IPS-20b (cell line): ENCODE results near the gene AP5Z1.

Source experiments
- H3K27ac ChIP-seq: one replicate; pipeline ENCODE4 v1.5.1; 2013; ENCODE audit warnings: low read length
- H3K27me3 ChIP-seq: 2 replicates; pipeline ENCODE4 v1.6.1; 2013; ENCODE audit warnings: mild to moderate bottlenecking, low read length, inconsistent platforms; ENCODE audit not compliant: insufficient read depth
- H3K36me3 ChIP-seq: 2 replicates; pipeline ENCODE4 v1.6.1; 2013; ENCODE audit warnings: low read depth, mild to moderate bottlenecking, inconsistent platforms, low read length, moderate library complexity; ENCODE audit not compliant: insufficient read depth
- H3K4me1 ChIP-seq: 2 replicates; pipeline ENCODE4 v1.6.1; 2013; ENCODE audit warnings: mild to moderate bottlenecking, control low read depth, inconsistent platforms, low read length, moderate library complexity; ENCODE audit not compliant: insufficient read depth
- H3K4me3 ChIP-seq: 2 replicates; pipeline ENCODE4 v1.5.1; 2013; ENCODE audit warnings: mild to moderate bottlenecking, low read length, inconsistent platforms
- H3K9ac ChIP-seq: 2 replicates; pipeline ENCODE4 v1.6.1; 2013; ENCODE audit warnings: low read depth, mild to moderate bottlenecking, inconsistent platforms, low read length, moderate library complexity
- H3K9me3 ChIP-seq: 2 replicates; pipeline ENCODE4 v1.6.1; 2013; ENCODE audit warnings: mild to moderate bottlenecking, low read depth, low read length, inconsistent platforms; ENCODE audit not compliant: insufficient read depth

AP5Z1 gene

GRCh38 chr7:4775250-4775847, at the start of gene AP5Z1:
TSS of gene AP5Z1 (plus strand) at chr7:4775623. CDS start at chr7:4775716, 93 bp downstream.
- peak within 1 kb of the TSS; percentile 86 for H3K9ac ChIP-seq
- H3K4me3 ChIP-seq = peak within 1 kb of the TSS; percentile 83
- H3K36me3 ChIP-seq = no peaks in the 10 kb centered on the region
- no peaks in the 10 kb centered on the region for H3K27me3 ChIP-seq
- H3K4me1 ChIP-seq = no peaks in the 10 kb centered on the region
- H3K27ac ChIP-seq = peak within 1 kb of the TSS; percentile 79
- H3K9me3 ChIP-seq = no peaks in the 10 kb centered on the region

DNA sequence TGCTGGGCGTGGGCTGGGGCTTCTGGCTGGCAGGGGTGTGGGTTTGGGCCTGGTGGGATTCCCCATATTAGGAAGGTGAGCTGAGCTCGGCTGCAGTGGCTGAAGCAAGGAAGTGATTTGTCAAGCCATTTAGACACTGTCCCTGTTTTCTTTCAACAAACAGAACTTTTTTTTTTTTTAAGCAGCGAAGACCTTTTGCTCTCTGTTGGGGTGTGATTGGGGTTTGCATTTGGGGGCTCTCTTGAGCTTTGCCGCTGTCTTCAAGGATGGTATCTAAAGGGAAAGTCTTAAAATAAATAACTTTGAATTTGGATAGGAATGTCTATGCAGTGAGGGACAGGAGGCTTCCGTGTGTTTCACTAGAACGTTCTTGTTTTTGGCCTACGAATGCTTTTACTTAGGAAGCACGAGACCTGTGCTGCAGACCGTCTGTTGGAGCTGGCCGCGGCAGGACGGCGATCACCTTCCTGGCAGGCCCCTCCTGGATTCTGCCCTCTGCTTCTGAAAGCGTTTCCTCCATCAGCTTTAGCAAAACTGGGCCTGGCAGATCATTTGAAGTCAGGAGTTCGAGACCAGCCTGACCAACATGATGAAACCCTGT, 49.5 kb upstream of the AP5Z1 start:
- no peaks in the 10 kb centered on the region for H3K9me3 ChIP-seq
- H3K4me1 ChIP-seq = no peaks in the 10 kb centered on the region
- peak overlapping the region; percentile 37; the same call in 1 of the 2 replicates for H3K9ac ChIP-seq
- no peaks in the 10 kb centered on the region for H3K27me3 ChIP-seq
- H3K36me3 ChIP-seq = no peaks in the 10 kb centered on the region
- H3K4me3 ChIP-seq = no peak overlapping the region
- no peak overlapping the region for H3K27ac ChIP-seq

- H3K36me3 ChIP-seq = no peaks in the 10 kb centered on the region
Measured at GRCh38 chr7:4726566-4726965, 48.9 kb upstream of the AP5Z1 start.

DNA sequence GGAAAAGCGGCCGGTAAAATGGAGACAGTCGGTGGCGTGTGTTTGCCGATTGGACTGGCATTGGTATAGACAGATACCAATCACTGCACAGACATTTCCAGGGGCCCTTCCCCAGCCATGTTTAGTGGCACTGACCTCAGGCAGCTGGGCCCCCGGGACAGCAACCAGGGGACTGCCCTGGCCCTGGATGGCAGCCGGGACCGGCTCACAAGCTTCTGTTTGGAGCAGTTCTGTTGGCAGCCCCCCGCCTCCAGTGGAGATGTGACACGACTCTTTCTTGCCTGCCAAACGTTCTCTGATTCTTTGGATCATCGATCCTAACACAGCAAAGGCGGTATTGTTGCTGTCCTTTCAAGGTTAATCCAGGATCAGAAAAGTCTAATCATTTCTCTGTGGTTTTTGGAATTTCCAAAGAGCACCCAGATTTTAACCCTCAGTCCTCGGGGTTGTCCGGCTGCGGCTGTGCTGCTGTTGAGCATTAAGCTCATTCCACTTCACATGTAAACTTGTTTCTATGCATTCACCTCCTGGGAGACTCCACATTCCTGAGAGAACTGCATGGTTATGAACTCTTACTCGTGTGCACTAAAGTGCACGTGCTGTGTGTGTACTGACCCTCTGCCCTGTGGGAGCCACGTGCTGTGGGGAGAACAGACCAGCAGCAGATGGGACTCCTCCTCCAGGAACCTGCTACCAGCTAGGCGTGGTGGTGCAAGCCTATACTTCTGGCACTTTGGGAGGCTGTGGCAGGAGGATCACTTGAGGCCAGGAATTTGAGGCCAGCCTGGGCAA, 47.3 kb upstream of the AP5Z1 start:
- Histone ChIP-seq H3K9ac (no peak overlapping the region), H3K27me3 (no peaks in the 10 kb centered on the region), H3K4me1 (no peaks in the 10 kb centered on the region), H3K4me3 (no peak overlapping the region), H3K27ac (no peak overlapping the region), H3K36me3 (no peaks in the 10 kb centered on the region), H3K9me3 (no peaks in the 10 kb centered on the region)

More at GRCh38 chr7:4726566-4726965, 48.9 kb upstream of the AP5Z1 start:
- no peaks in the 10 kb centered on the region for H3K4me1 ChIP-seq
- no peaks in the 10 kb centered on the region for H3K9me3 ChIP-seq
- H3K4me3 ChIP-seq = no peak overlapping the region
- no peak overlapping the region for H3K27ac ChIP-seq
- H3K9ac ChIP-seq = no peak overlapping the region
- H3K27me3 ChIP-seq = no peaks in the 10 kb centered on the region

DNA sequence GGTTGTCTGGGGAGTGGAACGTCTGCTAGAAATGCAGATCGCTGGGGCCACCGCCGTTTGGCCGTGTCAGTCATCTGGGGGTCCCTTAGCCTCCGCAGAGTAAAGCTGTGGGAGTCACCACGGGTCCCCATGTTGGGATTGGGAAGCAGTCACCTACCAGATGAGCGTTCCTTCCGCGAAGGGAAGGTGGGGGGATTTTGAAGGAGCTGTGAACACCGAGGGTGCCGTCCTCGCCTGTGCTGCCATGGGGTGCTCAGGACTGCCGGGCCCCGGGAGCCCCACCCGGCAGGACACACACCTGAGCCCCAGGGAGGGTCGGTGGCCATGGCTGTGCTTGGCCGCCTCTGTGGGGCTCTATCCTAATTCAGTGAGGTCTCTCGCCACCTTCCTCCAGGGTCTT, 46.2 kb upstream of the AP5Z1 start:
- H3K4me3 ChIP-seq = no peak overlapping the region
- no peak overlapping the region for H3K9ac ChIP-seq
- H3K27me3 ChIP-seq = no peaks in the 10 kb centered on the region
- no peaks in the 10 kb centered on the region for H3K4me1 ChIP-seq
- no peak overlapping the region for H3K27ac ChIP-seq
- no peaks in the 10 kb centered on the region for H3K9me3 ChIP-seq
- H3K36me3 ChIP-seq = no peaks in the 10 kb centered on the region

GRCh38 chr7:4730276-4730675, 45.1 kb upstream of the AP5Z1 start:
- H3K9me3 ChIP-seq = no peaks in the 10 kb centered on the region
- H3K27ac ChIP-seq = no peak overlapping the region
- no peak overlapping the region for H3K9ac ChIP-seq
- H3K4me3 ChIP-seq = no peak overlapping the region
- H3K36me3 ChIP-seq = no peaks in the 10 kb centered on the region
- no peaks in the 10 kb centered on the region for H3K27me3 ChIP-seq
- no peaks in the 10 kb centered on the region for H3K4me1 ChIP-seq

DNA sequence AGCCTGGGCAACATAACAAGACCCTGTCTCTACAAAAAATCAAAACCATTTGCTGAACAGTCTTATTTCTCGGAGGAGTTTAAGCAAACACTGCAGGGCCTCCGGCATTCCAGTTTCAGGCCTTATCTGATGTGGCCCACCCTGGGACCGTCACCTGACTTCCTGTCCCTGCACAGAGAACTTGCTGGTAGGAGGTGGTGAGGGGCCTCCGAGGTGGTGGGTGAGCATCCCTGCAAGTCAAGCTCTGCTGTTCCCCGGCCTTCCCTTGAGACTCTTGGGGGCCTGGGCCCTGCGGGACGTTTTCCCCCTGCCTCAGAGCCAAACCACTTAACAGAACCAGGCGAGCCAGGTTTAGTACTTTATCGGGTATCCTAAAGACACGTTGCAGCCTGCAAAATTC, 44.5 kb upstream of the AP5Z1 start:
- H3K4me1 ChIP-seq = no peaks in the 10 kb centered on the region
- no peak overlapping the region for H3K4me3 ChIP-seq
- no peaks in the 10 kb centered on the region for H3K36me3 ChIP-seq
- no peaks in the 10 kb centered on the region for H3K27me3 ChIP-seq
- no peak overlapping the region for H3K27ac ChIP-seq
- H3K9me3 ChIP-seq = no peaks in the 10 kb centered on the region
- no peak overlapping the region for H3K9ac ChIP-seq

- Histone ChIP-seq H3K27me3 (no peaks in the 10 kb centered on the region), H3K27ac (no peak overlapping the region), H3K4me1 (no peaks in the 10 kb centered on the region), H3K36me3 (no peaks in the 10 kb centered on the region), H3K9ac (no peak overlapping the region), H3K9me3 (no peaks in the 10 kb centered on the region), H3K4me3 (no peak overlapping the region)
Measured at GRCh38 chr7:4731803-4732202, 43.6 kb upstream of the AP5Z1 start.

- H3K27me3 ChIP-seq = peaks cover 7% of the 10 kb centered on the region; the same call in 1 of the 2 replicates
- H3K9me3 ChIP-seq = no peaks in the 10 kb centered on the region
- peaks cover 6% of the 10 kb centered on the region; the same call in 1 of the 2 replicates for H3K4me1 ChIP-seq
- no peak overlapping the region for H3K4me3 ChIP-seq
- no peaks in the 10 kb centered on the region for H3K36me3 ChIP-seq
- H3K9ac ChIP-seq = no peak overlapping the region
- H3K27ac ChIP-seq = no peak overlapping the region
Measured at GRCh38 chr7:4733936-4734528, 41.4 kb upstream of the AP5Z1 start.

GRCh38 chr7:4734587-4735345, 40.7 kb upstream of the AP5Z1 start:
- no peaks in the 10 kb centered on the region for H3K36me3 ChIP-seq
- no peak overlapping the region for H3K9ac ChIP-seq
- no peak overlapping the region for H3K27ac ChIP-seq
- peaks cover 6% of the 10 kb centered on the region; the same call in 1 of the 2 replicates for H3K4me1 ChIP-seq
- no peak overlapping the region for H3K4me3 ChIP-seq
- no peaks in the 10 kb centered on the region for H3K9me3 ChIP-seq
- H3K27me3 ChIP-seq = peaks cover 14% of the 10 kb centered on the region; the same call in 1 of the 2 replicates

DNA sequence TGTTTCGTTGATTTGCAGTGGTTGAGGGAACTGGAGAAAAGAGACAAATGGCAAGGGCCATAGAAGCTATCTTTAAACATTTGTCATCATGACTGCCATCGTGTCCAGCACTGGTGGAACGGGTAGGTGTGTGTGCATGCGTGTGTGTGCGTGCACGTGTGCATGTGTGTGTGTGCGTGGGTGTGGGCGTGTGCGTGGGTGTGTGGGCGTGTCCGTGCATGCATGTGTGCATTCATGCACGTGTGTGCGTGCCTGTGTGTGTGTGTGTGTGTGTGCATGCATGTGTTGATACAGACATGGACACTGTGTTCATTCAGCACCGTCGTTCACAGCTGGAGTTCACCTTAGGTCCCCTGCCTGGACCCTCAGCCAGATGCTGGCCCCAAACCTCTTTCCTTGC, 38.1 kb upstream of the AP5Z1 start:
- Histone ChIP-seq H3K9me3 (no peaks in the 10 kb centered on the region), H3K4me3 (no peak overlapping the region), H3K27me3 (peaks cover 25% of the 10 kb centered on the region), H3K27ac (no peak overlapping the region), H3K4me1 (peaks cover 6% of the 10 kb centered on the region; the same call in 1 of the 2 replicates), H3K9ac (no peak overlapping the region), H3K36me3 (peaks cover 8% of the 10 kb centered on the region)
